GM21360 (cell line): ENCODE data around the gene INTS11.

Experiments
- ATAC-seq: cut with Tn5 transposase; IDR thresholded peaks from one replicate; pipeline ENCODE4 v1.9.1; 2021; ENCODE audit warnings: mild to moderate bottlenecking, moderate library complexity; ENCODE audit not compliant: unreplicated experiment

Gene INTS11

DNA sequence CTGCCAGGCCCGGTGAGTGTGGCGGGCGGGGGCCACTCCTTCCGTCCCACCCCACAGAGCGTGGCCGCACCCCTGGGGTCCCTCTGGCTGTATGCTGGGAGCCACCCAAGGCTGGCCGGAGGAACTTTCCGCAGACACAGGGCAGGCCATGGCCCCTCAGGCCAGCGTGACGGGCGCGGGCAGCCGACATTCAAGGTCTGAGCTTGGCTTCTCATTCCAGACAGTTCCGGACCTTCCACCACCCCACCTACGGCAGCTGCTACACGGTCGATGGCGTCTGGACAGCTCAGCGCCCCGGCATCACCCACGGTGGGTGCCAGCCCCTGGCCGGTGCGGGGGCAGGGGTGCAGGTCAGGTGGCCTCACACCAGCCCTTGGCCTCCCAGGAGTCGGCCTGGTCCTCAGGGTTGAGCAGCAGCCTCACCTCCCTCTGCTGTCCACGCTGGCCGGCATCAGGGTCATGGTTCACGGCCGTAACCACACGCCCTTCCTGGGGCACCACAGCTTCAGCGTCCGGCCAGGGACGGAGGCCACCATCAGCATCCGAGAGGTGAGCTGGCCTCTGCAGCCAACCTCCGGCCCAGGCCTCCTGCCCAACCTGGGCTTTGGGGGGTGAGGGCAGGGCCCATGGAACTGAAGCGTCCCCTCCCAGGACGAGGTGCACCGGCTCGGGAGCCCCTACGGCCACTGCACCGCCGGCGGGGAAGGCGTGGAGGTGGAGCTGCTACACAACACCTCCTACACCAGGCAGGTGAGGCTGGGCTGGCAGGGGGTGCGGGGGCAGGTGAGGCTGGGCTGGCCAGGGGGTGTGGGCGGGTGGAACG lies 37.0 kb downstream of the INTS11 start:
- no peak for ATAC-seq

GRCh38 chr1:1286313-1287261 lies 37.9 kb downstream of the INTS11 start:
- no peak for ATAC-seq

GRCh38 chr1:1285611-1286311 lies 38.7 kb downstream of the INTS11 start:
- ATAC-seq = no peak

DNA sequence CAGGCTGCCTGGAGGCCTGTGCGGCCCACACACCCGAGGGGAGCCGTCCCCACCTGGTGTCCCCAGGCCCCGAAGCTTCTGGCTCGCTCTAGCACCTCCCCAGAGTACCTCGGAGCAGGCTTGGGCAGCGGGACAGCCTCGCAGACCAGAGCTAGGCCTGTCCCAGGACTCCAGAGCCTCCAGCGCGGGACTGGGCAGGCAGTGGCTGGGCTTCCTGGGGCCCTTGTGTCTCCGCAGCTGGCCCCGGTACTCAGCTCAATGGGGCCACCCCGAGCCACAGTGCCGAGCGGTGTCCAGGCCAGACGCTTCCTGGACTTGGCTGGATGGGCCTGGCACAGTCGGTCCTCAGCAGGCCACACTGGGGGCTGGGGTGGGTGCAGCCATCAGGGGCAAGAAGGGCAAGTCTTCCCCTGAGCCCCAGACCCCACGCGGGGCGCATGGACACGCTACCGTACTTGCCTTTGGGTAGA lies 39.3 kb downstream of the INTS11 start:
- ATAC-seq = no peak

DNA sequence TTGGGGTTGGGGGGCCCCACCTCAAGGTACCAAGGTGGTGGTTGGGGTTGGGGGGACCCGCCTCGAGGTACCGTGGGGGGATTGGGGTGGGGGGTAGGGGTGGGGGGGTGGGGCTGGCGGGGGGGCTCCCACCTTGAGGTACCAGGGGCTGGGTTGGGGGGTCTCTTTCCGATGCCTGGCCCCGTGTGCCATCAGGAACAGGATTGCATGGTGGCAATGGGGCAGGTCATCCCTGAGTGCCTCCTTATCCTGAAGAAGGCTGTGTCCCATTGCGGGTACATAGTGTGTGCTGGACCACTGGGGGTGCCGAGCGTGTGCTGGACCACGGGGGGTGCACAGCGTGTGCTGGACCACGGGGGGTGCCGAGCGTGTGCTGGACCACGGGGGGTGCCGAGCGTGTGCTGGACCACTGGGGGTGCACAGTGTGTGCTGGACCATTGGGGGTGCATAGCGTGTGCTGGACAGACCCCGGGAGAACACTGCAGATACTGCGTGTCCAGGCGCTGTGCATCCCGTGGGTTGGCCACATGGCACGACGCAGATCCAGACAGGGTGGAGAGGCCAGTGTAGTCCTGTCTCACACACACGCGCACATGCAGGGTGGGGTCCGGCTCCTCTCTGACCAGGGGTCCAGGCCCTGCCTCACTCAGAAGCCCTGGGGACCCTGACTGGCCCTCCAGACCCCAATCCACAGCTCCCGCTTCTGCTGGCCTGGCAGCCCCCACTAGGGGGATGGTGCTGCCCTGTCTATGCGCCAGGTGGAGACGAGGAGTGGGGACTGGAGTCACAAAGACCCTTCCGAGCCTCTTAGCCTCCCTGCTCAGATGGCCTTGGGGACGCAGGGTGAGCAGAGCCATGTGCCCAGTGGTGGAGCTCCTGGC lies 40.0 kb downstream of the INTS11 start:
- ATAC-seq = no peak

- no peak for ATAC-seq
Measured at GRCh38 chr1:1283821-1284220, 40.6 kb downstream of the INTS11 start.

DNA sequence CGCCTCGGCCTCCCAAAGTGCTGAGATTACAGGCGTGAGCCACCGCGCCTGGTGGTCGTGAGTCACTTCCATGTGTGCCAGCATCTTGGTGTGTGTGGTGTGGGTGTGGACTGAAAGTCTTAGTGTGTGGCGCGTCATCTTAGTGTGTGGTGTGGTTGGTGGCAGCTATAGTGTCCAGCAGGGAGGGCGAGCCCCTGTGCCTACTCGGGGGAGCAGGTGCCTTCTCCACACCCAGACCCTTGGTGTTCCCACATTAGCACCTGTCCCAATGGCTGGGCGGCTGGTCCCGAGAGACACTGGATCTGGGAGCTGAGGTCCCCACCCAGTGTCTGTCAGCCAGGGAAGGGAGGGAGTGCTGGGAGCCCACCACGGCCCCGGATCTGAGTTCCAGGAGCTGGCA lies 41.5 kb downstream of the INTS11 start:
- ATAC-seq = no peak

DNA sequence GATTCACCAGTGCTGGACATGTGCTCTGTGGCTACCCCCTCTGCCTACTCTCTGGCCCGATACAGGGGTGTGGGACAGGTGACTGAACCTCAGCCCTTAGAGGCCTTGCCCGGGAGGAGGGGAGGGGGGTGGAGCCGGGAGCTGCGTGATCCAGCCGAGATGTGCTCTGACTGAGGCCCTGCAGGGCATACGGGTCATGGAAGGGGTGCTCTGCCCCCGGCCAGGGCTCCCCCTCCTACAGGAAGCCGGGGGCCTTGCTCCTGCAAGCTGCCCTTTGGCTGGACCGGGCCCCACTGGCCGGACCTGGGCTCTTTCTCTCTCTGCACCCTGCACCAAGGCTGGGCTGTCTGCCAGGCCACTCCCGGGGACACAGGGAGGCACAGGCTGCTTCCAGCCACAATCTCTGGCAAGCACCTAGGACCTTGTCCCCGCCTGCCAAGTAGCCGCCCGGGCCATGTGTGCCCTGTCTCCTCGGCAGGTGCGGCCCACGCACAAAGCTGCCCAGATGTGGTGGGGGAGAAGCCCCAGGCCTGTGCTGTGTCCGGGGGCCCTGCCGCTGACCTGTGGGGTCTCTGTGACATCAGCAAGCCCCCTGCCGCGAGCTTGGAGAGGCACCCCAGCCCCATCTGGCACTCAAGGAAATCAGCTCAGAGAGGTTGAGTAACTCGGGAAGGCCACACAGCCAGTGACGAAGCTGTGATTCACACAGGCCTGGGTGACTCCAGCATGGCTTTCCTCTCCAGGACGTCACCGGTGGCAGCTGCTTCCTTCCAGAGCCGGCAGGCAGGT lies 42.7 kb downstream of the INTS11 start:
- no peak for ATAC-seq

- no peak for ATAC-seq
Measured at GRCh38 chr1:1280782-1281481, 43.5 kb downstream of the INTS11 start.

- no peak for ATAC-seq
Measured at GRCh38 chr1:1279028-1279427, 45.4 kb downstream of the INTS11 start.

DNA sequence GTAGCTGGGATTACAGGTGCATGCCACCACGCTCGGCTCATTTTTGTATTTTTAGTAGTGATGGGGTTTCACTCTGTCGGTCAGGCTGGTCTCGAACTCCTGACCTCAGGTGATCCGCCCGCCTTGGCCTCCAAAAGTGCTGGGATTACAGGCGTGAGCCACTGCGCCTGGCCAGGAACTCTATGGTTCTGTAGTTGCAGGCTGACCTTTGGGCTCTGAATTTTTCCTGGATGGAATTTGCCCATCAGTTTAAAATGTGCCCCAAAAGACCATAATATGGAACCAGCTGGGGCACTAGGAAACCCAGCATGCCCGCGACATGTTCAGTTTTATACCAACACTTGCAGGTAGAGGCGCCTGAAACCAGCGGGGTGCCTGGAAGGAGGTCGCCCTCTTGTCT lies 45.8 kb downstream of the INTS11 start:
- ATAC-seq = no peak

DNA sequence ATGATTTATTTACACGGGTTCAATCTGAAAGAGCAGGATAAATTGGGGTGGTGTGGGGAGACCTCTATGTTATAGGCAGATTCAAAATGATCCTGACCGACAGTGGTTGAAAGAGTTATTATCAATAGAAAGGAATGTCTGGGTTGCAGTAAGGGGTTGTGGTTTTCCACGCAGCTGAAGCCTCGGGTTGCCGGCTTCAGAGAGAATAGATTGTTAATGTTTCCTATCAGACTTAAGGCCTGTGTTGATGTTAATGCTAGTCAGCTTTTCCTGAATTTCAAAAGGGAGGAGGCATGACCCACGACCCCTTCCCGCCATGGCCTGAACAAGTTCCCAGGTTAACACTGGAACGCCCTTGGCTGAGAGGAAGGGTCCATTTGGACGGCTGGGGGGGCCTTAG lies 48.6 kb downstream of the INTS11 start:
- no peak for ATAC-seq

- ATAC-seq = no peak
Measured at GRCh38 chr1:1274931-1275431, 49.5 kb downstream of the INTS11 start.

- no peak for ATAC-seq
Measured at GRCh38 chr1:1274299-1274930, 50.0 kb downstream of the INTS11 start.

DNA sequence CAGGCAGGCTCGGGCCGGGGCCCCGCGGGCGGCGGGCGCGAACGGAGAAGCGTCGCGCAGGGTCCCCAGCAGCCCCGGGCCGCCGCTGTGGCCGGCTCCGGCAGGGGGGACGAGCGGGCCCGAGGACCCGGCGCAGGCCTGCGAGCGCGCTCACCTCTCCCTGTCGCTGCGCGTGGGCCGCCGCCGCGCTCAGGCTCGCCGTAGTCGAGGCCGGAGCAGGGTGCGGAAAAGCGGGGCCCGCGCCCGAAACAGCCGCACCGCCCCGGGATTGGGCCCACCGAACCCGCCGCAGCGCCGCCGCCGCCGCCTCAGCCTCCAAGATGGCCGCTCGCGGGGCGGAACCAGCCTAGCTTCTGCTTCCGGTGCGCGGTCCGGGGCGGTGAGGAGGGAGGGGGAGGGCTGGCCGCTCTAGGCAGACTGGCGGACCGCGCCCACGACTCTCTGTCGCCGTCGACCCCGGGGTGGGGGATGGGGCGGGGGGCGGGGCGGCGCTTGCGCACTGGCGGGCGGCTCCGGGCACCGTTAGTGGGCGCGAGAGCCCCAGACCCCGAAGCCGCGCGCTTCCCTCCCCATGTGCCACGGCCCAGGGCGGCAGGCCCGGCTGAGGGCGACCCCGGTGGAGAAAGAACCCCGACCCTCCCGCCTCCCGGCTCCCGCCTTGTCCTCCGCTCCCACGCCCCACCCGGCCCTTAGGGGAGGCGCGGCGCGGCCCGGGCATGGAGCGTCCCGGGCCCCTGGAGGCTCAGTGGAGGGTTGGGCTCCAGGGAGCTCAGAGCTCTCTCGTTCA lies 50.8 kb downstream of the INTS11 start, which contains the start of gene UBE2J2:
TSS of gene UBE2J2 (minus strand) at position 343 of the 787 bp plus-strand sequence. CDS start 5,862 bp downstream, outside the sequence.
- ATAC-seq = peak; percentile 81

- ATAC-seq = no peak
Measured at GRCh38 chr1:1273209-1273511, 51.3 kb downstream of the INTS11 start.
